Breast epithelium (tissue), 3 donors: ENCODE data around the gene GFRA1.

Experiments used
- POLR2AphosphoS5 ChIP-seq, 3 donors: sonication (generic); formaldehyde crosslinking; IDR thresholded peaks; one replicate each; pipeline ENCODE4 v1.6.1; 2017; ENCODE audit warnings: antibody characterized with exemption in 3 of 3
- TF ChIP-seq, protein P1 (sequence below), 3 donors: fragments of 450-650 bp; IDR thresholded peaks; one replicate each; pipeline ENCODE4 v1.5.1; 2016 to 2017; ENCODE audit warnings: antibody characterized with exemption in 3 of 3, mild to moderate bottlenecking in 3 of 3, moderate library complexity in 3 of 3

DNA sequence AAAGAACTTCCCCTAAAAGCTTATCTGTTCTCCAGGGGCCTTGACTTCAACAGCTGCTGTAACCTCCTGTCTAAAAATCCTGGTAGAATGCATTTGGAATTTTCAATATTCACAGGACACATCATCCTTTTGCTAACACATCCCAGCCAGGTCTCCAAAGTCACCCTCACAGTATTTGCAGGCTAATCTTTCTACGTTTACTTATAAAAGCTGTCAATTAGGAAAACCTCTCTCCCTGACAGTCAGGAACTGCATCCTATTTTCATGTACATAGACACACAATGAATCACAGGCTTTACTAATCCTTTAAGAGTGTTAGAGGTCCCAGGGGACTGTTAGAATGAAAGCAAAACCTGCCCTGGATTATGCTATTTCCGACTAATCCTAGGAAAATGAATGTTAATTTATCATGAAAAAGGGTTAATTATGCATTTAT lies 102.2 kb downstream of the GFRA1 start:
- TF ChIP-seq, protein P1, sequence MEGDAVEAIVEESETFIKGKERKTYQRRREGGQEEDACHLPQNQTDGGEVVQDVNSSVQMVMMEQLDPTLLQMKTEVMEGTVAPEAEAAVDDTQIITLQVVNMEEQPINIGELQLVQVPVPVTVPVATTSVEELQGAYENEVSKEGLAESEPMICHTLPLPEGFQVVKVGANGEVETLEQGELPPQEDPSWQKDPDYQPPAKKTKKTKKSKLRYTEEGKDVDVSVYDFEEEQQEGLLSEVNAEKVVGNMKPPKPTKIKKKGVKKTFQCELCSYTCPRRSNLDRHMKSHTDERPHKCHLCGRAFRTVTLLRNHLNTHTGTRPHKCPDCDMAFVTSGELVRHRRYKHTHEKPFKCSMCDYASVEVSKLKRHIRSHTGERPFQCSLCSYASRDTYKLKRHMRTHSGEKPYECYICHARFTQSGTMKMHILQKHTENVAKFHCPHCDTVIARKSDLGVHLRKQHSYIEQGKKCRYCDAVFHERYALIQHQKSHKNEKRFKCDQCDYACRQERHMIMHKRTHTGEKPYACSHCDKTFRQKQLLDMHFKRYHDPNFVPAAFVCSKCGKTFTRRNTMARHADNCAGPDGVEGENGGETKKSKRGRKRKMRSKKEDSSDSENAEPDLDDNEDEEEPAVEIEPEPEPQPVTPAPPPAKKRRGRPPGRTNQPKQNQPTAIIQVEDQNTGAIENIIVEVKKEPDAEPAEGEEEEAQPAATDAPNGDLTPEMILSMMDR (IDR thresholded peaks at IDR 0.05), result no peak
- no peak for TF ChIP-seq POLR2AphosphoS5 (IDR thresholded peaks at IDR 0.05)
